Measurements from ENCODE around the gene IQGAP1. TPM values are rescaled to one million over a fixed set of nuclear protein-coding genes. Genes with fewer than 3 reads are reported as not detected.
A peak's percentile ranks its signal among the peaks of the same experiment; 100 is the strongest.

The IQGAP1 gene
- polyA plus RNA-seq, 1 donor (not counting 4 experiments of a cell fraction or from before 2014, with no cell fraction given) = 310 TPM

DNA sequence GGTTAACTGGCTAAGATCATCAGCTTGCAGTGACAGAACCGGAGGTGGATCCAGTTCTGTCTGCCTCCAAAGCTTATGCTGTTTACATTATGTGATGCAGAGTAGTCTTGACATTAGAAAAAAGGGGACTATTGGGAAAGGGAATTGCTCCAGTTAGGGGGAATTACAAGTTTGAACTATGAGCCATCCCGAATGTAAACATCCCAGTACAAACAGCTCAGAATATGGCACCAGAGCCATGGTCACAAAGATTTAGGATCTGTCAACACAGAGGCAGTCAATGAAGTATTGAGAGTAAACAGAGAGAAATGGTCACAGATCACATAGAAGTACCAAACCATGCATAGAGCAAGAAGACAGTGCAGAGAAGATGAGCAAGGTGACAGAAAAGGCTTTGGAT is 101.9 kb downstream of the IQGAP1 start:
- peak overlapping the region; percentile 28 for H3K27ac ChIP-seq (ENCODE audit: control insufficient read depth, insufficient read depth, low read length)
- no peaks in the 10 kb centered on the region for H3K9me3 ChIP-seq (ENCODE audit: control insufficient read depth, low read depth, low read length)
- no peak for FAIRE-seq
- no peak overlapping the region for H2AFZ ChIP-seq (ENCODE audit: control insufficient read depth, low read length)
- H3K79me2 ChIP-seq (ENCODE audit: control insufficient read depth, insufficient read depth, low read length) = peaks cover 2% of the 10 kb centered on the region
- no peak overlapping the region for H3K4me3 ChIP-seq (ENCODE audit: control insufficient read depth in 2 of 3, extremely low read depth in 1 of 3, insufficient read depth in 2 of 3, low read depth in 1 of 3, low read length in 3 of 3)
- peaks cover 5% of the 10 kb centered on the region for H4K20me1 ChIP-seq (ENCODE audit: control insufficient read depth, extremely low read depth, insufficient read depth, low read length)
- dilution Hi-C loops (cut with MboI; ENCODE audit: extremely low pct_ligation_motif_present, low sequenced_read_pairs) = no loop called here
- no peak overlapping the region for H3K9ac ChIP-seq (ENCODE audit: control insufficient read depth, extremely low read depth, insufficient read depth, low read length)
- H3K4me2 ChIP-seq (ENCODE audit: control insufficient read depth, extremely low read depth, insufficient read depth, low read depth, low read length) = no peak overlapping the region
- no peaks in the 10 kb centered on the region for H3K9me1 ChIP-seq (ENCODE audit: control insufficient read depth, extremely low read depth, insufficient read depth, low read length)
- TF ChIP-seq EZH2 (IDR thresholded peaks at IDR 0.05; ENCODE audit: low read length) = no peak
- peaks cover 11% of the 10 kb centered on the region for H3K4me1 ChIP-seq (ENCODE audit: control insufficient read depth, extremely low read depth, insufficient read depth, low read length)
- no peaks in the 10 kb centered on the region for H3K27me3 ChIP-seq (ENCODE audit: control insufficient read depth, extremely low read depth, insufficient read depth, low read length)
- DNase-seq (ENCODE audit: low read depth, low spot score) = no peak
- peaks cover 45 to 62% of the 10 kb centered on the region in 2 experiments for H3K36me3 ChIP-seq (ENCODE audit: control insufficient read depth in 2 of 2, extremely low read depth in 1 of 2, insufficient read depth in 2 of 2, low read length in 2 of 2)

- Histone ChIP-seq H3K27me3 (ENCODE audit: control insufficient read depth, extremely low read depth, insufficient read depth, low read length) (no peaks in the 10 kb centered on the region), H3K4me1 (ENCODE audit: control insufficient read depth, extremely low read depth, insufficient read depth, low read length) (peaks cover 16% of the 10 kb centered on the region), H3K9me1 (ENCODE audit: control insufficient read depth, extremely low read depth, insufficient read depth, low read length) (no peaks in the 10 kb centered on the region), H3K27ac (ENCODE audit: control insufficient read depth, insufficient read depth, low read length) (no peak overlapping the region), H3K79me2 (ENCODE audit: control insufficient read depth, insufficient read depth, low read length) (peaks cover 2% of the 10 kb centered on the region), H4K20me1 (ENCODE audit: control insufficient read depth, extremely low read depth, insufficient read depth, low read length) (peaks cover 3% of the 10 kb centered on the region), H3K4me3 (ENCODE audit: control insufficient read depth in 2 of 3, extremely low read depth in 1 of 3, insufficient read depth in 2 of 3, low read depth in 1 of 3, low read length in 3 of 3) (no peak overlapping the region), H3K9me3 (ENCODE audit: control insufficient read depth, low read depth, low read length) (no peaks in the 10 kb centered on the region), H3K4me2 (ENCODE audit: control insufficient read depth, extremely low read depth, insufficient read depth, low read depth, low read length) (no peak overlapping the region), H3K36me3 (ENCODE audit: control insufficient read depth in 2 of 2, extremely low read depth in 1 of 2, insufficient read depth in 2 of 2, low read length in 2 of 2) (peaks cover 41 to 45% of the 10 kb centered on the region in 2 experiments), H2AFZ (ENCODE audit: control insufficient read depth, low read length) (no peak overlapping the region), H3K9ac (ENCODE audit: control insufficient read depth, extremely low read depth, insufficient read depth, low read length) (no peak overlapping the region)
- dilution Hi-C loops (cut with MboI; ENCODE audit: extremely low pct_ligation_motif_present, low sequenced_read_pairs) = no loop called here
- DNase-seq (ENCODE audit: low read depth, low spot score) = no peak
- TF ChIP-seq, protein P1, sequence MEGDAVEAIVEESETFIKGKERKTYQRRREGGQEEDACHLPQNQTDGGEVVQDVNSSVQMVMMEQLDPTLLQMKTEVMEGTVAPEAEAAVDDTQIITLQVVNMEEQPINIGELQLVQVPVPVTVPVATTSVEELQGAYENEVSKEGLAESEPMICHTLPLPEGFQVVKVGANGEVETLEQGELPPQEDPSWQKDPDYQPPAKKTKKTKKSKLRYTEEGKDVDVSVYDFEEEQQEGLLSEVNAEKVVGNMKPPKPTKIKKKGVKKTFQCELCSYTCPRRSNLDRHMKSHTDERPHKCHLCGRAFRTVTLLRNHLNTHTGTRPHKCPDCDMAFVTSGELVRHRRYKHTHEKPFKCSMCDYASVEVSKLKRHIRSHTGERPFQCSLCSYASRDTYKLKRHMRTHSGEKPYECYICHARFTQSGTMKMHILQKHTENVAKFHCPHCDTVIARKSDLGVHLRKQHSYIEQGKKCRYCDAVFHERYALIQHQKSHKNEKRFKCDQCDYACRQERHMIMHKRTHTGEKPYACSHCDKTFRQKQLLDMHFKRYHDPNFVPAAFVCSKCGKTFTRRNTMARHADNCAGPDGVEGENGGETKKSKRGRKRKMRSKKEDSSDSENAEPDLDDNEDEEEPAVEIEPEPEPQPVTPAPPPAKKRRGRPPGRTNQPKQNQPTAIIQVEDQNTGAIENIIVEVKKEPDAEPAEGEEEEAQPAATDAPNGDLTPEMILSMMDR (optimal IDR thresholded peaks at IDR 0.05 in 1 of 3, IDR thresholded peaks at IDR 0.05 in 1 of 3, conservative IDR thresholded peaks at IDR 0.05 in 1 of 3; ENCODE audit: extremely low read depth in 1 of 3, insufficient read depth in 2 of 3, low read length in 3 of 3) = no peak
- TF ChIP-seq EZH2 (IDR thresholded peaks at IDR 0.05; ENCODE audit: low read length) = no peak
- FAIRE-seq = no peak
Observed at GRCh38 chr15:90493647-90494046, 105.6 kb downstream of the IQGAP1 start.

DNA sequence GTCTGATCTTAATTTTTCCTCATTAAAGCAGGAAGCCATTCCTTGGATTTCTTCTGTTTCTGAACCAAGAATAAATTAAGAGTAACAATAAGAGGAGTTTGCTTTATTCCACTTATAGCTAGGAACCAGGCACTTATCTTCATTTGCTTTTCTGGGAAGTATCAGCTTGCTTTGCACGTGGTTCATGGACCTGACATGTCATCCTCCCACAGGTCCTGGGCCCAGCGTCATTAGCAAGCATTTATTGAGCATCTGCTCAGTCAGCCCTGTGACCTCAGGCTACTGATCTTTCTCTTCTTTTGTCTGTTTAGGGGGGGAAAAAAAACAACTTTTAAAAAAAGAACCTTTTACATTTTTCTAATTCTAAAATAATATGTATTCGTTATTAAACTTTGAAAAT is 107.0 kb downstream of the IQGAP1 start:
- dilution Hi-C loops (cut with MboI; ENCODE audit: extremely low pct_ligation_motif_present, low sequenced_read_pairs) = no loop called here
- Histone ChIP-seq H3K27me3 (ENCODE audit: control insufficient read depth, extremely low read depth, insufficient read depth, low read length) (no peaks in the 10 kb centered on the region), H3K4me2 (ENCODE audit: control insufficient read depth, extremely low read depth, insufficient read depth, low read depth, low read length) (no peak overlapping the region), H3K4me3 (ENCODE audit: control insufficient read depth in 2 of 3, extremely low read depth in 1 of 3, insufficient read depth in 2 of 3, low read depth in 1 of 3, low read length in 3 of 3) (no peak overlapping the region), H3K9me1 (ENCODE audit: control insufficient read depth, extremely low read depth, insufficient read depth, low read length) (no peaks in the 10 kb centered on the region), H4K20me1 (ENCODE audit: control insufficient read depth, extremely low read depth, insufficient read depth, low read length) (no peaks in the 10 kb centered on the region), H3K36me3 (ENCODE audit: control insufficient read depth in 2 of 2, extremely low read depth in 1 of 2, insufficient read depth in 2 of 2, low read length in 2 of 2) (peaks cover 31 to 43% of the 10 kb centered on the region in 2 experiments), H3K4me1 (ENCODE audit: control insufficient read depth, extremely low read depth, insufficient read depth, low read length) (peaks cover 7% of the 10 kb centered on the region), H3K9ac (ENCODE audit: control insufficient read depth, extremely low read depth, insufficient read depth, low read length) (no peak overlapping the region), H3K79me2 (ENCODE audit: control insufficient read depth, insufficient read depth, low read length) (peaks cover 2% of the 10 kb centered on the region), H3K27ac (ENCODE audit: control insufficient read depth, insufficient read depth, low read length) (no peak overlapping the region), H3K9me3 (ENCODE audit: control insufficient read depth, low read depth, low read length) (no peaks in the 10 kb centered on the region), H2AFZ (ENCODE audit: control insufficient read depth, low read length) (no peak overlapping the region)
- no peak for FAIRE-seq
- TF ChIP-seq, protein P1 (optimal IDR thresholded peaks at IDR 0.05 in 1 of 3, IDR thresholded peaks at IDR 0.05 in 1 of 3, conservative IDR thresholded peaks at IDR 0.05 in 1 of 3; ENCODE audit: extremely low read depth in 1 of 3, insufficient read depth in 2 of 3, low read length in 3 of 3) = no peak
- TF ChIP-seq EZH2 (IDR thresholded peaks at IDR 0.05; ENCODE audit: low read length) = no peak
- no peak for DNase-seq (ENCODE audit: low read depth, low spot score)
